Ovary (tissue), 9 donors: ENCODE measurements around the gene ZNF543. TPM values are rescaled to one million over a fixed set of nuclear protein-coding genes. Genes with fewer than 3 reads are reported as not detected.

ENCODE experiments used
- DNase-seq, 5 donors: peaks; one replicate each; pipeline ENCODE4 v3.0.0-alpha.2; 2019 to 2020
- H3K27ac ChIP-seq, 2 donors: fragments of 200-600 bp; one replicate each; pipeline versions ENCODE4 v1.5.1 to v1.8.0; 2019 to 2022
- H3K27me3 ChIP-seq: fragments of 200-600 bp; one replicate; pipeline ENCODE4 v1.8.0; 2022
- H3K36me3 ChIP-seq: fragments of 200-600 bp; sonication (generic); one replicate; pipeline ENCODE4 v1.5.1; 2019
- H3K4me1 ChIP-seq: one replicate; pipeline ENCODE4 v1.8.1; 2013; ENCODE audit warnings: mild to moderate bottlenecking, moderate library complexity; ENCODE audit not compliant: insufficient read depth
- H3K4me3 ChIP-seq: fragments of 200-600 bp; sonication (generic); one replicate; pipeline ENCODE4 v1.5.1; 2017
- H3K9me3 ChIP-seq, 2 donors: fragments of 200-600 bp in 1 of 2; sonication (generic) in 1 of 2; one replicate each; pipeline versions ENCODE4 v1.5.1 to v1.8.1; 2013 to 2019; ENCODE audit warnings: mild to moderate bottlenecking in 1 of 2, moderate library complexity in 1 of 2
- CTCF ChIP-seq, 3 donors: fragments of 450-650 bp in 2 of 3; fragments of 200-600 bp in 1 of 3; IDR thresholded peaks; one replicate each; pipeline versions ENCODE4 v1.5.1 to v1.8.0; 2016 to 2022; ENCODE audit warnings: antibody characterized with exemption in 3 of 3, mild to moderate bottlenecking in 1 of 3
- EP300 ChIP-seq: sonication (generic); formaldehyde crosslinking; IDR thresholded peaks from one replicate; pipeline ENCODE4 v1.6.1; 2017; ENCODE audit warnings: antibody characterized with exemption
- POLR2A ChIP-seq: fragments of 450-650 bp; IDR thresholded peaks from one replicate; pipeline ENCODE4 v1.6.1; 2017; ENCODE audit warnings: antibody characterized with exemption, mild to moderate bottlenecking, moderate library complexity
- WGBS, 3 donors: extraction: QIAGEN DNeasy Blood & Tissue Kit in 1 of 3; methylation state at CpG; one replicate each; pipeline versions ENCODE4 v1.1.5 to v1.1.7; 2013 to 2017; 5-methylcytosine and 5-hydroxymethylcytosine counted together
- intact Hi-C, 4 donors: fragments of 100-400 bp; cut with DNase I; formaldehyde crosslinking; loops; one replicate each; pipeline versions ENCODE4 v1.11.0 to v1.15.1; 2022 to 2023
- polyA plus RNA-seq, 2 donors: library from polyadenylated mRNA; stranded (reverse); fragments of 200-250 nt in 1 of 2; fragments of 350-450 nt in 1 of 2; fragmentation: Illumina TruSeq in 1 of 2; extraction: RNeasy Lipid Tissue Mini Kit (QIAGEN cat#74804) in 1 of 2; gene quantifications; one replicate each; pipeline ENCODE4 v1.2.3, GENCODE V29; 2013 to 2014
- total RNA-seq, 7 donors: library from RNA; depleted of rRNA in 2 of 7; stranded (reverse); fragments of >200 nt in 2 of 7; fragmentation: NEBNext Ultra II Directional in 3 of 7; extraction: Animal tissue kit (Norgen Biotek cat#: 25700) in 3 of 7; gene quantifications; one replicate each; pipeline versions ENCODE4 v1.1.0 to v1.2.4, GENCODE V29; 2016 to 2023
- donor health status: DM: no; HTN: no; CAD: no; lungs with moderate emphysema.
- donor health status: DM: no; HTN: no; CAD: no.
- donor health status: Bipolar disorder and iron deficiency.
- donor health status: DM: yes; HTN: yes; CAD: no.
- donor health status: DM: no; HTN: no; CAD: no.
- donor health status: DM: yes; HTN: yes; CAD: no.

Gene ZNF543
- total and polyA plus RNA-seq, 9 donors: 4.0 to 12.9 (median 9.3) TPM

- H3K27me3 ChIP-seq: no peaks in the 10 kb centered on the region
- peaks cover 5% of the 10 kb centered on the region for H3K4me1 ChIP-seq
- intact Hi-C loops: no loop called here
- H3K9me3 ChIP-seq: peaks cover 10 to 46% of the 10 kb centered on the region in 2 donors
- DNase-seq: no peak
- H3K36me3 ChIP-seq: peaks cover 5% of the 10 kb centered on the region
- TF ChIP-seq POLR2A (no peak), EP300 (no peak), CTCF (IDR thresholded peaks at IDR 0.05) (no peak)
- H3K27ac ChIP-seq: no peak overlapping the region
- H3K4me3 ChIP-seq: no peak overlapping the region
These were observed 39.0 kb downstream of the ZNF543 start for GRCh38 chr19:57359300-57359699.

- H3K36me3 ChIP-seq: no peaks in the 10 kb centered on the region
- peaks cover 0 to 23% of the 10 kb centered on the region in 2 donors for H3K9me3 ChIP-seq
- H3K4me3 ChIP-seq: no peak overlapping the region
- peak overlapping the region in 1 of 2 donors; percentile 98 for H3K27ac ChIP-seq
- no peak for DNase-seq
- intact Hi-C loops: loop anchor here in 1 of 4 donors (5.0 kb wide), 1 partner anchor 80 kb away; the partner anchor contains the start of gene ZNF460
- peaks cover 6% of the 10 kb centered on the region for H3K4me1 ChIP-seq
- no peaks in the 10 kb centered on the region for H3K27me3 ChIP-seq
- WGBS, 3 donors: 77 to 83% (median 77%) methylated on average over 2 of the region's 2 CpGs
- TF ChIP-seq POLR2A: no peak
- no peak for TF ChIP-seq EP300
- no peak for TF ChIP-seq CTCF (IDR thresholded peaks at IDR 0.05)
These were observed 42.1 kb downstream of the ZNF543 start for GRCh38 chr19:57362419-57362818.

- Histone ChIP-seq H3K36me3 (no peaks in the 10 kb centered on the region), H3K27ac (peak within 1 kb of the TSS; percentile 70 to 98), H3K4me1 (peaks cover 6% of the 10 kb centered on the region), H3K9me3 (peaks cover 0 to 18% of the 10 kb centered on the region in 2 donors), H3K4me3 (peak within 1 kb of the TSS; percentile 74), H3K27me3 (no peaks in the 10 kb centered on the region)
- intact Hi-C loops: loop anchor here in 1 of 4 donors (5.0 kb wide), 1 partner anchor 81 kb away; the partner anchor contains the start of gene ZNF460
- 1% methylated on average over 47 of the region's 47 CpGs for WGBS, 3 donors
- TF ChIP-seq CTCF (IDR thresholded peaks at IDR 0.05) (no peak), POLR2A (peak; percentile 76), EP300 (peak; percentile 92)
- DNase-seq: peak; percentile 99 to 100 (median 99)
These were observed 42.9 kb downstream of the ZNF543 start, which contains the start of the genes TRAPPC2B and ZNF547 for GRCh38 chr19:57362997-57363687. TRAPPC2B (plus strand) TSS chr19:57363551; CDS start chr19:57364834, 1,283 bp downstream. ZNF547 (plus strand) TSS chr19:57363551; CDS start chr19:57368556, 5,005 bp downstream.

DNA sequence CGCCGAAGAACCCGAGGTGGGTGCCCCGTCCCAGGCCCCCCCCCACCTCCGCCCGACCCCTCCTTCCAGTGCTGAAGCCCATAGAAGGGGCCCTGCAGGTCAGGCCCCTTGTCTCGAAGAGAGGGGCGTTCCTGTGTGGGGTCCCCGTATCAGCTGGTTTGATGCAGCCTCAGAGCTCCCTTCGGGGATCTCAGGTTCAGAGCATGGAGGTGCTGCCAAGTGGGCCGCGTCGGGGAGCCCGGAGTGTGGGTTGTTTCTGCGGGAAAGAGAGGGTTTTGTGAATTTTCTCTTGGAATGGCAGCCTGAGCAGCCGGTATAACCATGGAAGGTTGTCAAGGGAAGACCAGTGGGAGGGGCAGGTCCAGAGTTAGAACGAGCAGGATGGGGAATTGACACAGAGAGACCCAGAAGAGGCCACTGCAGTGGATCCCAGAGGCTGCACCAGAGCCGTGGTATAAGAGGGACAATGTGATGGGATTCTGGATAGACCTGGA is 43.5 kb downstream of the ZNF543 start:
- intact Hi-C loops: loop anchor here in 1 of 4 donors (5.0 kb wide), 1 partner anchor 81 kb away; the partner anchor contains the start of gene ZNF460
- peaks cover 0 to 16% of the 10 kb centered on the region in 2 donors for H3K9me3 ChIP-seq
- 0 to 3% (median 1%) methylated on average over 16 to 18 of the region's 18 CpGs for WGBS, 3 donors
- H3K4me1 ChIP-seq: peaks cover 6% of the 10 kb centered on the region
- H3K36me3 ChIP-seq: no peaks in the 10 kb centered on the region
- TF ChIP-seq POLR2A (no peak), EP300 (no peak), CTCF (IDR thresholded peaks at IDR 0.05) (no peak)
- no peaks in the 10 kb centered on the region for H3K27me3 ChIP-seq
- H3K27ac ChIP-seq: peak overlapping the region; percentile 70 to 98
- peak overlapping the region; percentile 74 for H3K4me3 ChIP-seq
- DNase-seq: no peak
